ENCODE data around the gene IFT20.

DNA sequence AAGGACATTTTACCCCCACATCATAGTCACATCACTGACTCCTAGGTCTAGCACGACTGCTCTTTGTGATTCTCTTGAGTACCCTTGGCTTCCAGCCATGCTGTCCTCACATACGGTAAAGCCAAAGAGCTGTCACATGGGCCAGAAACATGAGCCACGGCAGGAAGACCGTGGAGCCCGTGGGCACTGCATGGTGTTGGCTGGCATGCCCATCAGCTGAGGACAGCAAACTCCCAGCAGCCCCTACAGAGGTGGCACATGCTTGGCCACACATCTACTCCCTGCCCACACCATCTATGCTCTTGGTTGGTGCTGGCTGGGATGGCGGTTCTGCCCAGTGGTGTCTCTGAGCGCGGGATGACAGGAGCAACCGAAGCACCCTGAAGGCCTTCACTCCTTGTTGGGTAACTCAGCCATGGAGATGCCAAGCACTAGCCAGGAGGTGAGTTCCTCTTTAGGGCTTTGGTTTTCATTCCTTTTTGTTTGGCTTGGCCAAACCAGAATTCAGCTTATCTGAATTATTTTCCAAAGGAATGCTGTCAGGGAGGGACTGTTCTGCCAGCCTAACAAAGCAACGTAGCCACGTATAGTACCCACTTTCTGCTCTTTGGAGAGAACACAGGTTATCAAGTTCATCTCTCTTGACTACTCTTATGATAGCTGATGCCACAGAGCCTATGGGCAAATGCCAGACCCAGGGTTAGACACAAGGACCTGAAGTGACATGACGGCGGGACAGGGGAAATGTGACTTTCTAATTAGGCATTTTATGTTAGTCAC is 10.3 kb upstream of the IFT20 start:
- TF ChIP-seq, protein P1, sequence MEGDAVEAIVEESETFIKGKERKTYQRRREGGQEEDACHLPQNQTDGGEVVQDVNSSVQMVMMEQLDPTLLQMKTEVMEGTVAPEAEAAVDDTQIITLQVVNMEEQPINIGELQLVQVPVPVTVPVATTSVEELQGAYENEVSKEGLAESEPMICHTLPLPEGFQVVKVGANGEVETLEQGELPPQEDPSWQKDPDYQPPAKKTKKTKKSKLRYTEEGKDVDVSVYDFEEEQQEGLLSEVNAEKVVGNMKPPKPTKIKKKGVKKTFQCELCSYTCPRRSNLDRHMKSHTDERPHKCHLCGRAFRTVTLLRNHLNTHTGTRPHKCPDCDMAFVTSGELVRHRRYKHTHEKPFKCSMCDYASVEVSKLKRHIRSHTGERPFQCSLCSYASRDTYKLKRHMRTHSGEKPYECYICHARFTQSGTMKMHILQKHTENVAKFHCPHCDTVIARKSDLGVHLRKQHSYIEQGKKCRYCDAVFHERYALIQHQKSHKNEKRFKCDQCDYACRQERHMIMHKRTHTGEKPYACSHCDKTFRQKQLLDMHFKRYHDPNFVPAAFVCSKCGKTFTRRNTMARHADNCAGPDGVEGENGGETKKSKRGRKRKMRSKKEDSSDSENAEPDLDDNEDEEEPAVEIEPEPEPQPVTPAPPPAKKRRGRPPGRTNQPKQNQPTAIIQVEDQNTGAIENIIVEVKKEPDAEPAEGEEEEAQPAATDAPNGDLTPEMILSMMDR (optimal IDR thresholded peaks at IDR 0.05 in 1 of 3, IDR thresholded peaks at IDR 0.05 in 1 of 3, conservative IDR thresholded peaks at IDR 0.05 in 1 of 3; ENCODE audit: extremely low read depth in 1 of 3, insufficient read depth in 2 of 3, low read length in 3 of 3) = no peak
- TF ChIP-seq EZH2 (IDR thresholded peaks at IDR 0.05; ENCODE audit: low read length) = no peak

Data from keratinocyte (primary cell).